Renal cortex interstitium (tissue), 11 donors: Measurements from ENCODE around the gene RALA. TPM values are rescaled to one million over a fixed set of nuclear protein-coding genes. Genes with fewer than 3 reads are reported as not detected.

Experiments used
- DNase-seq, 11 donors: peaks; one replicate each; pipeline ENCODE4 v3.0.0-alpha.2; 2013; ENCODE audit warnings: low read depth in 9 of 11, low spot score in 4 of 11; ENCODE audit errors: extremely low read depth in 1 of 11
- polyA plus RNA-seq, 3 donors: library from polyadenylated mRNA; unstranded; fragments of 120-200 nt; gene quantifications; one replicate each; pipeline ENCODE4 v1.2.1, GENCODE V29; 2013; ENCODE audit not compliant: insufficient read length in 3 of 3

The RALA gene
- polyA plus RNA-seq, 3 donors, result 61.8 to 86.3 (median 73.3) TPM

DNA sequence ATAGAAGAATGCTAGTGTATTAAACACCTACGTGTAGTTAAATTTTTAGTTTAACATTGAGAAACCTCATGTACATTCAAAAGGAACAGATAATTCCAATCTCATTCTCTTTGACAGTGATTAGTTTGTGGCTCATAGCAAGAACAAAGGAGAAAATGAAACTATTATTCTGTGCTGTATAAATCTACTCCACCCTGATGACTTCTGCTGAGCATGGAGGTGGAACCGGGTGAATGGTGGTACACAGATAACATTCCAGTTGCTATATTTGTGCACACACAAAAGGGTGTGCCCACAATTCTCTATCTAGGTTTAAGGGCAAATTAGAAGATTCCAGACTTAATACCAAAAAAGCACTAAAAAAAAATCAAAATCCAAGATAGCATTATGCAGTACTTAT, 17.0 kb upstream of the RALA start:
- DNase-seq, result no peak

DNA sequence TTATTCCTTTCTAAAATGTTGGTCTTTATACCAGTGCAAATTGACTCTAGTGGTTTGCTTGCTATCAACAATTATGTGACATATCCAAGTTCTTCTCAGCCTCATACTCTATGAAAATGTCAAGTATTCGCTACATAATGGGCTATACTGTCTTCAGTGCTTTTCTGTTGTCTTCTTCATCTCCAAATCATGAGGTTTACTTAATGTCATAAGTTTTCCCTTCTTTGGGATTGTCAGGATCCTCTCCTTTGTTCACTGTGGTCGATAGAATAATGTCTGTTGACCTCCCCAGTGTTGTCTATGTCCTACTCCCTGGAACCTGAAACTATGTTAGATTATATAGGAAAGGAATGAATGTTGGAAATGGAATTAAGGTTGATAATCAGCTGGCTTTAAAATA, 16.4 kb upstream of the RALA start:
- DNase-seq, result no peak

GRCh38 chr7:39607865-39608264, 15.5 kb upstream of the RALA start:
- no peak for DNase-seq

DNA sequence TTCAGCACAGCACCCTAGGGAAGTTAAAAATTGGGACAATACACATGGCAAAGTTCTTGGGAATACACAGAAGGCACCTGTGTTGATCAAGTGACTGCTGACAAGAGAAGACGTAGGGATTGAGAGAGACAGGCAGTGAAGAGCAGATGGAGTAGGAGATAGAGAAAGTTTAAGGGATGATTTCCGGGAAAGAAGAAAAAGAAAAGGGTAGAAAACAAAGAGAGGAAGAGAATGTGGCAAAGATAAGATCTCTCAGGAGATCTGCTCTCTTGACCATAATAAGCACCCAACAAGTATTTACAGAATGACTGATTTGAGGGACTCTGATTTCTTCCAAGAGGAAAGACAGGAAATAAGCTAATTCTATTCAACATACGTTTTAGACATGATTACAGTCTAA, 15.1 kb upstream of the RALA start:
- no peak for DNase-seq

DNA sequence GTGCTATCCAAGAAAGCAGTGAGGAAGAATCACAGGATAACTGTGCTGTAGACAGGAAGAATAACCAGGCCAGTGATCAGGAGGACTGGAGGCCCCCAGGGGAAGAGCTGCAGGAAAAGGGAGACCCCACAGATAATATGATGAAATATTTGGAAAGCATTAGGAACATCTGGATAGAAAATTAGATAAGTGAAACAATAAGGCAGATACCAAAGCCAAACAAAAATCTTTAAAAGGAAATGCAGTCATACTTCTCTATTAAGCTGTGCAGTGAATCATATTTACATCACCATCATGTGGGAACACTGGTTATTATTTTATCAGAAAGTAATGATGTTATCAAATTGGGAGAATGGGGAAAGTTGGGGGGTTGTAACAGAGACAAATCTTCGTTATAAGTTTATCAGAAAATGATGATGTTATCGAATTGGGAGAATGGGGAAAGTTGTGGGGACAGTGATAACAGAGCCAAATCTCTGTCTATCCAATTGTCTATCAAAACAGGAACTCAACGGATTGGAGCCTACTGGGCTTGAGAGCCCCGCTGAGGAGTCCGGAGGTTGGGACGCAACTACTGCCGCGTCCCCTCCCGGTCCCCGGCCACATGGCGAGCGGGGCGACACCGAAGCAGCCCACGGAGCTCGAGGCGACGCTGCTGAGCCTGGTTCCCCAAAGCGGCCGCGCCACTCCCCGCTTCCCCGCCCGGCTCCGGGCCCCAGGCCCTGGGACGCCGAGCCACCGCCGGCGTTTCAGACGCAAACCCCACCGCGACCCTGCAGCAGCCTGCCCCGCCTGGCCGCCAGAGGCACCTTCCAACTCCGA, 14.0 kb upstream of the RALA start:
- no peak for DNase-seq

DNA sequence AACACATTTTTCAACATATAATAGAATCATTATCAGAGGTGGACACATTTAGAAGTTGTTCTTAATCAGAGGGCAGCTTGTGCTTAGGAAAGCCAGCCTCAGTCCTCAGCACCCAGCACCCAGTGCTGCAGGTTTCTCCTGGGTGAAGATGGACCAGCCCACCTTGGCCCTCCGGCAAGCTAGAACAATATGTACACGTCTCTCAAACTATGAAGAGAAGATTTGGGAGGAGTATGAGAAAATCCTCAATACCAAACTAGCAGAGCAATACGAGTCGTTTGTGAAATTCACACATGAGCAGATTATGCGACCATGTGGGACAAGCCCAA, 13.5 kb upstream of the RALA start:
- DNase-seq, result no peak

DNA sequence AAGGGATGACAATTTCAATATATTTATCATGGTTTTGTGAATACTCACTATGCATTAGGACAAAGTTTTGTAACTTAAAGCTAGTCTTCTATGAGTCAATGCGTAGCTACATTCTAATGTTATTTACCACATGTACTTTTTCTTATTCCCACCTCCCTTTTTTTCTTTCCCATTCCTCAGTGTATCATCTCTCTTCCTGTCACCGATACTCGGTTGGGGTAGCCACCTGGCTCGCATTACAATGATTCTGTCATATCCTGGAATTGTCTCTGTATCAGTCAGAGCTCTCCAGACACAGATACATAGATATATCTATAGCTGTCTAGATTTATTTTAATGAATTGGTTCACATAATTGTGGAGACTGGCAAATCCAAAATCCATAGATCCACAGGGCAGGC, 9.8 kb upstream of the RALA start:
- DNase-seq, result no peak

DNA sequence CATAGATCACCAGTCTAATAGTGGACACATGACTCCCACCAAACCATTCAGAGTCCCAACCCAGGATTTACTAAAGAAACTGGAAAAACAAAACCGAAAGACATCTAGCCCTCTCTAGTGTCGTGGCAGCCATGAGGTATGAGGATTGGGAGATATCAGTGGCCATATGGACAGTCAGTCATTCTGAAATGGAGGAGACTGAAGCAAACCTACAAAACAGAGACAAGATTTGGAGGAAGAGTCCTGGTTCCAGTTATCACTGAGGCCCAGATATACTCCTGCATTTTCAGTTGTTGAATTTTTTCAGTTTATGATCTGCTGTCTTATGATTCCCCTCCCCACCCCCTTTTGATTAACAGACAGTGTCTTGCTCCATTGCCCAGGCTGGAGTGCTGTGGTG, 9.1 kb upstream of the RALA start:
- no peak for DNase-seq

DNA sequence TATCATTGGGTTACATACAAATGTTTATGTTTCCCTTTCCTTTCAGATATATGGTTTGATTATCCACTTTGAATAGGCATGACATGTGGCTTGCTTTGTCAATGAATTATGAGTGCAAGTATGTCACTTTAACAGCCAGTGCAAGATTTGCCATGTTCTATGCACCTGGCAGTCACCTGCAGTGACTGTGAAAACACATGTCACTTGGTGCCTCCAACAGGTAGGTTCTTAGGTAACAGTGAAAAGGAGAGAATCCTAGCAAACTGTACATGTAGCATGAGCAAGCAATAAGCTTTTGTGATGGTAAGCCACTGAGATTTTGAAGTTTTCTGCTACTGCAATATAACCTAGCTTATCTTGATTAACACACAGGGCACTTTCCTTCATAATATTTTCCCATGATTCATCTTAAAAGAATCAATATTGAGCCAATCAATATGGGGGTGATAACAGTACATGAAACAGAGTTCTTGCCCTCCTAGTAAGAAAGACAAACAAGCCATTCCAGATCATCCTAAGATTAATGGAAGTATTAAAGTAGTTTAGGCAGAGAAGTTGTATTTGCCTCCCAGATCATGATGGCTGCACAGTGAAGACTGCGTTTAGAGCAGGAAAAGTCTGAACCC, 7.9 kb upstream of the RALA start:
- DNase-seq, result no peak

GRCh38 chr7:39616138-39616537, 7.2 kb upstream of the RALA start:
- DNase-seq, result no peak

GRCh38 chr7:39617005-39617404, 6.4 kb upstream of the RALA start:
- DNase-seq, result no peak

DNA sequence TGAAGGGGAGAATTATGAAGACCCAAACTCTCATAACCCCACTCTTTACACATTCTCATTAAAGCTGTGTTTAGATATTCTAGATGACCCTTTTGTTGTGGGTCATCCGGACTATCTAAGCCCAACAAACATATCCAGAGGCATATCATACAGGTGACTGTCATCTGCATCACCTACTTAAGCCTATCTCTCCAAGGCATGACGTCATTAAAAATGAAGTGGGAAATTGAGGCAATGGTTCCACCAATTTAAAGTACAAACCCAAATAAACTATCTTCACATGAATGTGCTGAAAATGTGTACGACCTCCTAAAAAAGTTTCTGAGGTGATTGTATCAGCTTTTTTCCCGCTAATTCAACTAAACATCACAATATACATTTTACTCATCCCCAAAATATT, 4.5 kb upstream of the RALA start:
- DNase-seq, result no peak

- DNase-seq, result no peak
Measured at GRCh38 chr7:39620486-39620885, 2.9 kb upstream of the RALA start.

DNA sequence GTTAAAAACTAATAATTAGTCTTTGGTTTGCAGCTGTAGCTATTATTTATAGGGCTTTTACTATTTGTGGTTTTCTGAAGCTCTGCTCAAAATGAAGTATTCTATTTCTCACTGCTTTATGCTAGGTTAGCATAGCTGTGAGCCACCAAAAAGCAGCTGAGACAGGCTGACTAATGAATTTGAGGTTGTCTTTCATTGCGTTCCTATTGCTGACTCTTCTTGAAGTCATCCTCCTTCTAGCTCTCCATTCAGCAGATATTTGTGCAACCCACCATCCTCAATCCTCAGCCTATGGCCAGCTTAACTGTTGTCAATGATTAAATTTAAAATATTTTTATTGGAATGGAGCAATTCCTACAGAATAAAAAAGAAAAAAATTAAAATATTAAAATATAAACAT, 2.1 kb upstream of the RALA start:
- DNase-seq, result no peak

GRCh38 chr7:39621784-39622411, 1.5 kb upstream of the RALA start:
- DNase-seq, result no peak

- no peak for DNase-seq
Measured at GRCh38 chr7:39622609-39623008, 763 bp upstream of the RALA start.

GRCh38 chr7:39623732-39624441, 515 bp downstream of the RALA start:
- DNase-seq, result no peak

DNA sequence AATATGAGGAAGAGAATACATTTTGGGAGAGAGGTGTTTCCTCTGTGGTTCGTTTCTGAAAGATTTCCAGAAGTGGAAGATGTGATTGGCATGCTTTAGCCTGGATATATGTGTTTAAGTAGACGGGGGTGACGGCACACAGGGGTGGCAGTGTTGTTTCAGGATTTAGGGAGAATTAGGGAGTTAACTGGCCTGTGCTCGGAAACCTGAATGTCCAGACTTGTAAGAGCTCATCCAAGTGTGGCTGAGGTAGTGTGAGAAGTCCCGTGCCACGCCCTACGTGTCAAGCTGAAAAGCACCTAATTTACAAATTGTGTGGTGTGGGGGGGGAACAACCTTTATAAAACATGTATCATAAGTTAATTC, 1.1 kb downstream of the RALA start:
- DNase-seq, result no peak

DNA sequence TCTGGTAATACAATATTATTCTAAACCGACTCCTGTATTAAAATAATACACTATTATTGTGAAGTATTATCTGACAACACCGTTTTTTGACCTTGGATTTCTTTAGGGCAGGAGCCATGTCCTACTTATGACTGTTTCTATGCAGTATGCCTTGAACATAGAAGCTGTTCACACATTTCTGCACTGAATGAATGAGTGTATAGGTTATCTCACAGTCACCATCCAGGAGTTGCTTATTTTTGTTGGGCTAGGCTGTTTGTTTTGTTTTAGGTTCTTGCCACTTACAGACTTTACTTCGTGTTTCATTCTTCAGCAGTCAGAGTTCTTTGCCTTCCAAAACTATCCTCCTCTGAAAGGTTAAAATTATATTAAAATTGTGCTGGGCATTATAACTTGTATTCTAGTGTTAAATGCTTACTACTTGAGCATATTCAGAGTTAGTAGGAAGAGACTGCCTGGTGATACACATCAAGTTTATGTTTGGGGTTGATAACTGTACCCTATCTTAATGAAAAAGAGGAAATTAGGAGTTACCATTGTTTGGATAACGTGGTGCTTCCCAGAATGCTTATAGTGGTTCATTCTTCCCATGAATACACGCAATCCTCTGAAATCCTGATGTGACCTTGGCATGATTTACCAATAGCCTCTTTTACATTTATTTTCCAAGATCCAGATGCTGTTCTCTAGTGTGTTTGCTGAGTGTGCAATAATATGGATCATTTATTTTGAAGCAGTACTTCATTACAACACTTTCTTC, 1.7 kb downstream of the RALA start:
- no peak for DNase-seq
